NCI-H460 (cell line): ENCODE results near the gene OR10J1. TPM values are rescaled to one million over a fixed set of nuclear protein-coding genes. Genes with fewer than 3 reads are reported as not detected.
"Not testable (repeated sequence)": the region's sequence is repeated elsewhere in the genome, so short reads cannot be mapped to it uniquely, and the experiment has no call there.

Source experiments
- DNase-seq: peaks from one replicate; pipeline ENCODE4 v3.0.0-alpha.2; 2016; ENCODE audit warnings: low read depth; ENCODE audit errors: extremely low read depth
- polyA plus RNA-seq: library from polyadenylated mRNA; depleted of rRNA; stranded (reverse); fragments of >200 nt; gene quantifications from 2 replicates; pipeline ENCODE4 v1.2.3, GENCODE V29; 2014; cell fraction: nucleus; rRNA removed
- total RNA-seq: library from RNA; depleted of rRNA; stranded (reverse); fragments of >200 nt; shearing (Covaris generic); gene quantifications from 2 replicates; pipeline ENCODE4 v1.2.3, GENCODE V29; 2014; rRNA removed

Gene OR10J1
- total RNA-seq, result 0.05 TPM in 1 of 2 replicates, not detected in the other
- not detected in 2 replicates for polyA plus RNA-seq

GRCh38 chr1:159439422-159439821 is at the start of gene OR10J1:
Gene OR10J1 (plus strand): TSS chr1:159439722. CDS start chr1:159439792, 70 bp downstream.
- no peak for DNase-seq

- no peak for DNase-seq
Observed at GRCh38 chr1:159406821-159407220, 32.7 kb upstream of the OR10J1 start.

- DNase-seq, result no peak
Observed at GRCh38 chr1:159408862-159409400, 30.6 kb upstream of the OR10J1 start.

- no peak for DNase-seq
Observed at GRCh38 chr1:159421821-159422220, 17.7 kb upstream of the OR10J1 start.

GRCh38 chr1:159428536-159428935 is 11.0 kb upstream of the OR10J1 start:
- no peak for DNase-seq

GRCh38 chr1:159429074-159429861 is 10.3 kb upstream of the OR10J1 start:
- DNase-seq, result no peak

- no peak for DNase-seq
Observed at GRCh38 chr1:159430985-159431384, 8.5 kb upstream of the OR10J1 start.

GRCh38 chr1:159431904-159432303 is 7.6 kb upstream of the OR10J1 start, which contains the start of gene OR10J4:
Gene OR10J4 (plus strand): TSS chr1:159432204.
- no peak for DNase-seq

- no peak for DNase-seq
Observed at GRCh38 chr1:159436469-159436868, 3.1 kb upstream of the OR10J1 start.

GRCh38 chr1:159441360-159441759 is 1.8 kb downstream of the OR10J1 start:
- DNase-seq, result no peak

GRCh38 chr1:159442428-159442827 is 2.9 kb downstream of the OR10J1 start:
- no peak for DNase-seq

- DNase-seq, result no peak
Observed at GRCh38 chr1:159443066-159443750, 3.7 kb downstream of the OR10J1 start.

- no peak for DNase-seq
Observed at GRCh38 chr1:159444511-159444910, 5.0 kb downstream of the OR10J1 start.

- DNase-seq, result no peak
Observed at GRCh38 chr1:159448181-159448580, 8.7 kb downstream of the OR10J1 start.

GRCh38 chr1:159449605-159450004 is 10.1 kb downstream of the OR10J1 start:
- DNase-seq, result not testable (repeated sequence)

- no peak for DNase-seq
Observed at GRCh38 chr1:159459551-159459950, 20.0 kb downstream of the OR10J1 start.

GRCh38 chr1:159465191-159465603 is 25.7 kb downstream of the OR10J1 start:
- DNase-seq, result no peak

- no peak for DNase-seq
Observed at GRCh38 chr1:159468321-159468720, 28.8 kb downstream of the OR10J1 start.

- DNase-seq, result no peak
Observed at GRCh38 chr1:159469921-159470533, 30.5 kb downstream of the OR10J1 start.

- no peak for DNase-seq
Observed at GRCh38 chr1:159473335-159473734, 33.8 kb downstream of the OR10J1 start.

GRCh38 chr1:159474926-159475325 is 35.4 kb downstream of the OR10J1 start:
- no peak for DNase-seq
